Raji (cell line): Measurements from ENCODE around the gene ZNF641.

ENCODE experiments used
- POLR2A ChIP-seq: IDR thresholded peaks from 2 replicates; pipeline ENCODE4 v1.6.1; 2011; ENCODE audit warnings: low read depth, low read length, control low read depth; ENCODE audit not compliant: insufficient read depth

ZNF641 gene

GRCh38 chr12:48351022-48351708 is 446 bp upstream of the ZNF641 start:
- no peak for TF ChIP-seq POLR2A

GRCh38 chr12:48349471-48349870 is 1.2 kb downstream of the ZNF641 start:
- TF ChIP-seq POLR2A = no peak

- no peak for TF ChIP-seq POLR2A
Measured at GRCh38 chr12:48342980-48343379, 7.7 kb downstream of the ZNF641 start.

GRCh38 chr12:48340943-48341342 is 9.8 kb downstream of the ZNF641 start:
- TF ChIP-seq POLR2A = no peak

- TF ChIP-seq POLR2A = no peak
Measured at GRCh38 chr12:48339442-48340117, 11.1 kb downstream of the ZNF641 start.

- TF ChIP-seq POLR2A = no peak
Measured at GRCh38 chr12:48336564-48336963, 14.2 kb downstream of the ZNF641 start.

GRCh38 chr12:48336061-48336460 is 14.7 kb downstream of the ZNF641 start:
- no peak for TF ChIP-seq POLR2A

GRCh38 chr12:48334808-48335207 is 15.9 kb downstream of the ZNF641 start:
- no peak for TF ChIP-seq POLR2A

GRCh38 chr12:48331399-48331798 is 19.3 kb downstream of the ZNF641 start:
- TF ChIP-seq POLR2A = no peak

GRCh38 chr12:48329199-48329939 is 21.4 kb downstream of the ZNF641 start:
- TF ChIP-seq POLR2A = no peak

GRCh38 chr12:48316491-48316890 is 34.2 kb downstream of the ZNF641 start:
- no peak for TF ChIP-seq POLR2A

- TF ChIP-seq POLR2A = no peak
Measured at GRCh38 chr12:48311313-48311712, 39.4 kb downstream of the ZNF641 start.

GRCh38 chr12:48307269-48307668 is 43.5 kb downstream of the ZNF641 start:
- no peak for TF ChIP-seq POLR2A

GRCh38 chr12:48305190-48305589 is 45.5 kb downstream of the ZNF641 start:
- TF ChIP-seq POLR2A = no peak

GRCh38 chr12:48302161-48302911 is 48.4 kb downstream of the ZNF641 start:
- no peak for TF ChIP-seq POLR2A
